GM18526 (cell line): ENCODE data around the gene KRTAP10-12.

Experiments
- POLR2A ChIP-seq: IDR thresholded peaks from 3 replicates; pipeline ENCODE4 v1.6.1; 2011; ENCODE audit not compliant: insufficient read length; ENCODE audit errors: extremely low read depth

KRTAP10-12 gene

DNA sequence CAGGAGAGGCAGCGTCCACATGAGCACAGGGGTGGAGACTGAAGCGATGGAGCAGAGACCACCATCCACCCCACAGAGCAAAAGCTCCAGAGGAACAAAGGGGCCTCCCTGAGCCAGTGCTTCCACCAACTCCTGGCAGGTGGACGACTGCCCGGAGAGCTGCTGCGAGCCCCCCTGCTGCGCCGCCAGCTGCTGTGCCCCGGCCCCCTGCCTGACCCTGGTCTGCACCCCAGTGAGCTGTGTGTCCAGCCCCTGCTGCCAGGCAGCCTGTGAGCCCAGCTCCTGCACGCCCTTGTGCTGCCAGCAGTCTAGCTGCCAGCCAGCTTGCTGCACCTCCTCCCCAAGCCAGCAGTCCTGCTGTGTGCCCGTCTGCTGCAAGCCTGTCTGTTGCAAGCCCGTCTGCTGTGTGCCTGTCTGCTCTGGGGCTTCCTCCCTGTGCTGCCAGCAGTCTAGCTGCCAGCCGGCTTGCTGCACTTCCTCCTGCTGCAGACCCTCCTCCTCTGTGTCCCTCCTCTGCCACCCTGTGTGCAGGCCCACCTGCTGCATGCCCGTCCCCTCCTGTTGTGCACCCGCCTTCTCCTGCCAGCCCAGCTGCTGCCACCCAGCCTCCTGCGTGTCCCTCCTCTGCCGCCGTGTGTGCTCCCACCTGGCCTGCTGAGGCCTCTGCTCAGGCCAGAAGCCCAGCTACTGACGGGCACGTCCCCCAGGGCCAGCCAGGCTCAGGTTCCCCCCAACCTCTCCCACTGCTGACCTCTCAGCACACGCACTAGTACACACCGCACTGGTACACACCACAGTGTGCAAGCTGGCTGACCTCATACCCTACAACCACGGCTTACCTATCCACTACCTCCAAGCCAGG lies 5.4 kb downstream of the KRTAP10-12 start:
- no peak for TF ChIP-seq POLR2A

DNA sequence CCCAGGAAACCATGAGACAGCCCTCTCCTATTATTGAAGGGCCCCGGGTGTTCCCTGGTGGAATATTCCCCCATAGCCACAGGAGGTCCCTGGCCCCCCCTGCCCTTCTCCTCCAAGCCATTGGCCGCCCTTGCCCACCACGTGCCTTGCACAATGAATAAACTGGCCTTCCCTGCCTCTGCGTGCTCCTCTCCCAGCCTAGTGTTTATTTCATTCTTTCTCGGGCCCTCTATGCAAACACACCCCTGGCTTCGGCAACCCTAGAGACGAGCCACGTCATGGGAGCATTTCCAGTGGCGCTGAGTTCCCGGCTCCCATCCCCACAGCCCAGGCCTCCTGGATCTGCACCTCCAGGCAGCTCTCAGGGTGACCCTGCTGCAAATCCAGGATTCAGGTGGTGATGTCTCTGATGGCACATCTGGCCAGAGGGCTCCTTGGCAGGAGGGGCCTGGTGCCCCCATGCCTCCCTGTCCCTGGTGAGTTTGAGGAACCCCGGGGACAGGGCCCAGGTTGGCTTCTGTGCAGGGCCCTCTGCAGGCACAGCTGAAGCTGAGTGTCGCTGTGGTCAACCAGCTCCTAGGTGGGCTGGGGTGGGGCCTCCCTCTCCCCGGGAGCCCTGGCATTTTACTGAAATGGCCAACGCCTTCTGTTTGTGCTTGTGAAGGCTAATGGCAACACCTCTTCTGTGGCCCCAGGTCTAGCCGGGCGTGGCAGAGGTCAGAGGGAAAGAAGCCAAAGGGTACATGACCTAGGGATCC lies 6.2 kb downstream of the KRTAP10-12 start:
- TF ChIP-seq POLR2A: no peak

DNA sequence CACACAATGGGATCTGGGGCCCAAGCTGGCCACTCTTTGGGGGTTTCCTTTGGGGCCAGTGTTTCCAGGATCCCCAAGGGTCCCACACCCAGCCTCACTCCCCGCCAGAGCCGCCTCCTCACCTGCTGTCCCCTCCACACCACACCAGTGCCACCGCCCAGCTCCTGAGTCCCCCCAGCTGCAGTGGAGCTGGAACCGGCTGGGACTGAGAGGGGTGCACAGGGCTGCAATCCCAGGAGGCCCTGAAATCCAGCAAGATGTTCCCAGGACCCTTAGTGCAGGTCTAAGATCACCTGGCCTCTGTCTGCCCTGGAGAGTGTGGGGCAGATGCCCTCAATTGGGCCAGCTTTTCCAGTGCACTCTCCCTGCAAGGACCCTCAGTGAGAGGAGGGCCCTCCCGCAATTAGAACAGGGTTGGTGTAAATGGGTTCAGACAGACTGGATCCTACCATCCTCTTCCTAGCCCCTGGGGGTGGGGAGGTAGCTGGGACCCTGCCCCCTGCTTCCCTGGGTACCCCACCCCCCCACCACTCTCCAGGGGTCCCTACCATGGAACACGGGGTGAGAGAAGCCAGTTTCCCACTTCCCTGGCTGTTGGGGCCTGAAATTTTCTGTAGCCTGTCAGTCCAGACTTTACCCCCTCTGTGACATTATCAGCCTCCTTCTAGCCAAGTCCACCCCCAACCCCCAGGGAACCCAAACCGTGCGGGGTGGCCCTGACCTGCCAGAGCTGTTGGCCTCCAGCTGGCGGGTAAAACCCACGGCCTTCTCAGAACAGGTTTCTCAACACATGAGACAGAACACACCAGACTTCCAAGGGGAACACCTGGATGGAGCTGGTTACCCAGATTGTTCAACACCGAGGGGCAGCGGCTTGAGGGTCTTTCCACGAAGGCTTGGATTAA lies 7.0 kb downstream of the KRTAP10-12 start:
- no peak for TF ChIP-seq POLR2A

DNA sequence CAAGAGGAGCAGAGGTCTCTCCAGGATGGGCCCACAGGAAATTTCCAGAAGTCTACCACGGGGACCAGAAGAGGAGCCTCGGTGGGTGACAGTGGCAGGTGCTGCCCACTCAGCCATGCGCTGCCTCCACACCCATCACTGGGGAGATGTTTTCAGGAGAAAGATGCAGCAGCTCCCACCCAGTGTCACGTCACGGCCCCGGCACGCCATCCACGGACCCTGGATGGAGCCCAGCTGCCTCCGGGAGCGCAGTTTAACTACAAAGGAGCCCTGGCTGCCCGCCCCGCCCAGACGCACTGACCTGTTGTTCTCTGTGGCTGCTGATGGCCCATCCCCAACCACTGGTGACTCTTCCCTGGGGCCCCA lies 7.6 kb downstream of the KRTAP10-12 start:
- TF ChIP-seq POLR2A: no peak

- no peak for TF ChIP-seq POLR2A
Observed at GRCh38 chr21:44706026-44706705, 9.2 kb downstream of the KRTAP10-12 start.

DNA sequence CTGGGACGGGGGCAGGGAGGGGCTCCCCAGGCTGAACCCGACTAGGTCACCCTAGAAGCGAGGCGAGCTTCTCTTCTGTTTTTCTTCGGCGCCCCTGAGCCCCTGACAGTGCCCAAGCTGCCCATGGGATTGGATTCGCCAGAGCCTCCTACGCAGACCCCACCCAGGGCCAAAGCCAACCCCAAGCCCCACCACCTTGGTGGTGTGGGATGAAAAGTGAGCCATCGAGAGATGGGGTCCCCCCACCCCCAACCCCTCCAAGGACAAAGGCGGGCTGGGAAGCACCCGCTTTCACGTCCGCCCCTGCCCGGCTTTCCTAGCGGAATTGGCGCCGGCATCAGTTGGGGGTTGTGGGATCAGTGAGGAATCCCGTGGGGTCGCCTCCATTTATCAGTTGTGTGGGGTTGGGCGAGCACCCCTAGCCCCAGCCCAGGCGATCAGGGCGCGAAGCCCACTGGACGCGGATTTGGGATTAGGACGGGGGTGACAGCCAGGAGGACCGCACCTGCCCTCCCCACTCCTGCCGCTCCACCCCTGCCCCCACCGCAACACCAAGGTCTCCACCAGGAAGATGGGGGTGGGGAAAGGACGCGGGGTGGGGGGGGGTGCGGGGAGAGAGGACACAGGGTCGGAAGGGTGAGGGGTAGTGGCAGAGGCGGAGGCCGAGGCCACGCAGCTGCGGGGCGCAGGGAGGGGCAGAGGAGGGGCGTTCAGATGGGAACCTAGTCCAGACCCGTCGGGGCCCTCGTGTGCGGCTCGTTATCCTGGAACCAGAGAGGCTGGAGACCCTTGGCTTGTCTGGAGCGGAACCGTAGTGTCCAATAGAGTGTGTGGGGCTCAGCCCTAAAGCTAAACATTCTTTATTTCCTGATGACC lies 10.0 kb downstream of the KRTAP10-12 start:
- TF ChIP-seq POLR2A: no peak

DNA sequence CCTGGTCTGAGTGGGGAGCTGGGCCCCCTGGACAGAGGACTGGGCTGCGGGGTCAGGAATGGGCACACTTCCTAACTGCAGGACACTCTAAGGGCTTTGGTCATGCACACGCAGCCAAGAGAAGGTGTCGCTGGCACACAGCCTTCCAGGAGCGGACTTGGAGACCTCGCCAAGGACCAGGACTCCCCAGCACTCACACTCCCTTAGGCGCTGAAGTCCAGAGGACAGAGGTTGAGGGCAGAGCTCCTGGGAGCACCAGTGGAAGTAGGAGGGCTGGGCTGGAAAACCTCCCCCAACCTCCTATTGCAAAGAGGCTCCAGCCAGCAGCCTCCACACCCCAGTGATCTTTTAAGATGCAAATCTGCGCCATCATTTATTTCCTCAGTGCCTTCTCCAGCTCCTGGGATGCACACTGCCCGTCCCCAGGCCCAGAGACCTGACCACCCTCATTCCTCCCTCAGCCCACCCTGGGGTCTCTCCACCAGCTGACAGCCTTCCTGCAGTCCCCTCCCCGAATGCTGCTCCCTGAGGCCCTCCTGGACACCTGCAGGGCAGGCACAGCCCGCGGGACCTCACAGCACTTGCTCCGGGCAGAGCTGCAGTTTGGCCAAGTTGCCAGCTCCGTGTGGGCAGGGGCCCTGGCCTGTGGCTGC lies 11.4 kb downstream of the KRTAP10-12 start:
- no peak for TF ChIP-seq POLR2A

- TF ChIP-seq POLR2A: no peak
Observed at GRCh38 chr21:44708866-44709425, 12.0 kb downstream of the KRTAP10-12 start.

- TF ChIP-seq POLR2A: no peak
Observed at GRCh38 chr21:44709426-44710293, 12.7 kb downstream of the KRTAP10-12 start.

GRCh38 chr21:44710294-44710665 lies 13.3 kb downstream of the KRTAP10-12 start:
- TF ChIP-seq POLR2A: no peak

DNA sequence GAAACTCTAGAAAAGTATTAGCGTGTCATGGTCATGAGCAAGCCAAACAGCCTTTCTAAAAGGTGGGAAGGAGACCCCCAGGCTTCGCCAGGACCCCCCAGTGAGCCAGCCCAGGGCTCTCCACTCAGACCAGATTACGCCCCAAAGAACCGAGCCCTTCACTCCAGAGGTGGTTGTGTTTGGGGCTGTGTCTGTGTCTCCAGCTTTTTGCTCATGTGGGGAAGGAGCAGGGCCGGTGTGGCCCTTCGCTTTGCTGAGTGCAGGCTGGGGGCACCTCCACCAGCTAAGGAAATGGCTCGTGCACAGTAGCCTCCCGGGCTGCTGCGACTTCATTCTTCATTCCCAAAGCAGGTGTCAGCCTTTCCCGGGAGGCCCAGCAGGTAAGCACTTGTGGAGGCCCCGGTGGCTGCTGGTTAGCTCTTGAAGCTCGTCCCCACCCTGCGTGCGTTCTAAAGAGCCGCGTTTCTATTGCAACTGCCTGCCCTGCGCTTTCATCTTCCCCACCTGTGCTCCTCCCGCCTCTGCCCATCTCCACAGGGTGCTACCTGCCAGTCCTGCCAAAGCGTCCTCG lies 13.9 kb downstream of the KRTAP10-12 start:
- no peak for TF ChIP-seq POLR2A
